T47D (cell line): ENCODE results near the gene DISC1.

ENCODE experiments used
- DNase-seq, 2 experiments: peaks; one replicate each; pipeline versions ENCODE4 v3.0.0 to v3.0.0-alpha.2; 2011 to 2012; ENCODE audit warnings: low read depth in 1 of 2, low spot score in 1 of 2
- JUND ChIP-seq: IDR thresholded peaks from 2 replicates; pipeline ENCODE4 v1.6.1; 2012; ENCODE audit warnings: low read depth
- in situ Hi-C: cut with HindIII; loops from 2 replicates; pipeline ENCODE4 v1.10.0; 2016; ENCODE audit warnings: low sequenced_read_pairs, low pct_unique_long_range_greater_than_20kb

DISC1 gene

DNA sequence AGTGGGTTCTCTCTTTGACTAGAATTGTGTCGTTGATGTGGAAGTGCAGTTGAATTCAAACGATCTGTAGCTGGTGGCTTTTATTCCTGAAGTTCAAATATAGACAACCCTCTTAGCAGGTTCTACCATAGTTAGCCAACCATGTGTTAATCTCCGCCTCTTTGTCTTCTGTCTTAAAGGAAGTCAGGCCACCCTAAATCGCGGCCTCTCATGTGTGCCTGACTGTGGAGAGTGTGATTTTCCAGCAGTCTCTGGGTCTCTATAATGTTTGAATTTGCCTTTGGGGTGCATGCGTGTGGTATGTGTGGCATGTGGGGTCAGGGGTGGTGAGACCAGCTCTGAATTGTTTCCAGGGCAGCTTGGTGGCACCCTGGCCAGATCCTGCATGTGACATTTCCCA is 244.9 kb downstream of the DISC1 start:
- TF ChIP-seq JUND: no peak
- in situ Hi-C loops: no loop called here
- no peak for DNase-seq

DNA sequence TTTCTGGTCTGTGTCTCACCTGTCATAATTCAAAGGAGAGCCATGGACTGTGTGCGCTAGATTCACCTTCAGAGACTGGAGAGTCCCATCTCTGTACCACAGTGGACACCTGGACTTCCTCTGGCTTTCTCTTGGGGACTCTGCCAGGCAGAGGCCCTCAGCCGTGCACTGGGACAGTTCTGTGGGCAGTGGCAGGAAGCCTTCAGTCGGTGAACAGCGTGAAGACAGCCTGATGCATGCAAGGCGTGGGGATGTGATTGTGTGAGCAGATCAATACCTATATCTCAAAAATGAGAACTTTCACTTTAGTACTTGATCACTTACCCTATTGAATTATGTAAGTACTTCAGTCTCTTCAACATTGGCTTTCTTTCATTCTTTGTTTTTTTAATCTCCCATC is 245.3 kb downstream of the DISC1 start:
- no peak for TF ChIP-seq JUND
- no peak for DNase-seq
- in situ Hi-C loops: no loop called here

DNA sequence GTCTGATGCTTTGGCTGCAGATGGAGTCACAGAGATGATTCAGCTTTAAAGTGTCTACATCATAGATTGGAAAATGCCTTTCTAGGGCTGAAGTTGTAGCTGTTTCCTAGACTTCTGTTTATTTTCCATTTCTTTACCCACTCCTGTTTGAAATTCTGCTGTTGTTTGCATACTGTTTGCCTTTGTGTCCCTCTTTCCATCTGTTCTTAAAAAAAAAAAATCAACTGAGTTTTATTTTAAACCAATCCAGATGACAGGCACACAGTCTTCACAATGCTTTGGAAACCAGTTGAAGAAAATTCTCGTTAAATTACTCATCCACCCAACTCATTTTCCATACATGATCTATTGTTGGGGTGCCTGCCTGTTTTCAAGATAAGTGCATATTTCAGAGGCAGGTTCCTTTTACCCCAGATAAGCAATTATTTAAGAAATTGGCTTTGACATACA is 245.9 kb downstream of the DISC1 start:
- no peak for DNase-seq
- no peak for TF ChIP-seq JUND
- in situ Hi-C loops: no loop called here

DNA sequence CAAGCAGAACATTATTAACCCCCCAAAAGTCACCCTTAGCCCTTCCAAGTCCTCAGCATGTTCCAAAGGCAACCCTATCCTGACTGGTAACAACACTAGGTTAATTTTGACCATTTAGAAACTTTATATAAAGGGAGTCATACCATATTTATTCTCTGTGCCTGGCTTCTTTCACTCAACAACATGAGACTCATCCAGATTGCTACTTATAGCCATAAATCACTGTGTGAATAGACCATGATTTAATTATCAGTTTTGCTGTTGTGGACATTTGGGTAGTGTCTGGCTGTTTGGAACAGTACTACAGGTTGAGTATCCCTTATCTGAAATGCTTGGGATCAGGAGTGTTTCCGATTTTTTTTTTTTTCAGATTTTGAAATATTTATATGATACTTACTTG is 252.1 kb downstream of the DISC1 start:
- no peak for TF ChIP-seq JUND
- no peak for DNase-seq
- in situ Hi-C loops: no loop called here

DNA sequence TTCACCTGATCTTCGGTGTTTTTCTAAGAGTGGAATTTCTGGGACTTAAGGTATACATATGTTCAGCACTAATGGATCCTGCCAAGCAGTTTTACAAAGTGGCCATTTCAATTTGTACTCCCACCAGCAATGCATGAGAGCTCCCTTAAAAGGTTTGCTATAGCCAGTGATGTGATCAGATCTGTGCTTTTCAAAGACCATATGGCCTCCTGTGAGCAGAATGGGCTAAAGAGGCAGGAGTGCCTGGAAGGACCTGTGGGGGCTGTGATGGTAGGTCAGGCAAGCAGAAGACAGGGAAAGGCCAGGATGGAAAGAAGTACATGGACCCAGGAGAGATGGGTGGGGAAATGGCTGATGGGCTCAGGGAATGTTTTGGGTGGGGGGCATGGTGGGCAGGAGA is 252.7 kb downstream of the DISC1 start:
- in situ Hi-C loops: no loop called here
- TF ChIP-seq JUND: no peak

DNA sequence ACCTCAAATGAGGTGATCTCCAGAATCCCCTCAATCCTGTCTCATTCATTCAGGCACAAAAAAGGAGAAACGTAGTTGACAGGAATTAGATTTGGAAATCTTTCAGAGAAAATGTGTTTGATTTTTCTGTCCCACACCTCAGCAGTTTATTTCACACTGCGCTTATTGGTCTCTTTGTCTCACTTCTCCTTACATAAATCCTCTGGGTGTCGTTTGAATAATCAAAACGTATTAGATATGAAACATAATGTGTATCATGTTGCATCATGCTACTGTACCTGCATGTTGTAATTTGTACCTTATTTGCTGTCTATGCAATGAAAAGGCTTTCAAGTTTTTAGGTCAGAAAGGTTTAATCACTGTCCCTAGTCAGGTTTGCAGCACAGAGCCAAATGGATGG is 255.7 kb downstream of the DISC1 start:
- in situ Hi-C loops: no loop called here
- TF ChIP-seq JUND: no peak
- DNase-seq: no peak

More for the DNA sequence above, 252.7 kb downstream of the DISC1 start:
- no peak for DNase-seq

DNA sequence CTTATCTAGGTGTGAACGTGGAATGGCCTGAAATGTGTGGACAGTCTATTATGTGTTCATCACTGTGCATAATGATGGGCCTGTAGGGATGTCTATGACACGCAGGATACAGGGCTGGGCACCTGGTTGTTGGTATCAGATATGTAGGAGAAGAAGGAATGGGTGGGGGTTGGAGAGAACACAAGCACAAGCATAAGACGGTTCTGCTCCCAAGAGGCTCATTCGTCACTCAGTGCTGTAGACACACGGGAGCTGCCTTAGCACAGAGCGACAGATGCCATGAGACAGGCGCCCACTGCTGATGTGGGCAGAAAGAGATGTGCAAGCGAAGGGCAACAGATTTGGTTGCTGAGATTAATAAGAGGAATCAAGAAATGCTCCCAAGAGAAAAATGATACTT is 256.2 kb downstream of the DISC1 start:
- no peak for DNase-seq
- TF ChIP-seq JUND: no peak
- in situ Hi-C loops: no loop called here

DNA sequence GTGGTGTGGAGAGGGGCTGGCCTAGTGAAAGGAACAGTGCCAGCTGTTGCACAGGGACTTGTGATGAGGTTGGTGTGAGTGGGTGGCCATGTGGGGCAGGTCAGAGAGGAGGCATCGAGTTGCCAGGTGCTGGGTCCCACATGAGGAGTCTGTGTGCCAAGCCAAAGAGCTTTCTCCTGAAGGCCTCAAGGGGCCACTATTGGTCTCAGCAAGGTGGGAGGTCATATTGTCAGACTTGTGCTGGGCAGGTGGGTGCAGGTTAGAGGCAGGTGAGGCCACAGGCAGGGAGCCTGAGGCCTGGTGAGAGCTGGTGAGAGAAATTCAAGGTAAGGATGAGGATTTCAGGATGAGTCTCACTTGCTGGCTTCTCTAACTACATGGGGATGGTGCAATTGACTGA is 256.8 kb downstream of the DISC1 start:
- no peak for DNase-seq
- no peak for TF ChIP-seq JUND
- in situ Hi-C loops: no loop called here

DNA sequence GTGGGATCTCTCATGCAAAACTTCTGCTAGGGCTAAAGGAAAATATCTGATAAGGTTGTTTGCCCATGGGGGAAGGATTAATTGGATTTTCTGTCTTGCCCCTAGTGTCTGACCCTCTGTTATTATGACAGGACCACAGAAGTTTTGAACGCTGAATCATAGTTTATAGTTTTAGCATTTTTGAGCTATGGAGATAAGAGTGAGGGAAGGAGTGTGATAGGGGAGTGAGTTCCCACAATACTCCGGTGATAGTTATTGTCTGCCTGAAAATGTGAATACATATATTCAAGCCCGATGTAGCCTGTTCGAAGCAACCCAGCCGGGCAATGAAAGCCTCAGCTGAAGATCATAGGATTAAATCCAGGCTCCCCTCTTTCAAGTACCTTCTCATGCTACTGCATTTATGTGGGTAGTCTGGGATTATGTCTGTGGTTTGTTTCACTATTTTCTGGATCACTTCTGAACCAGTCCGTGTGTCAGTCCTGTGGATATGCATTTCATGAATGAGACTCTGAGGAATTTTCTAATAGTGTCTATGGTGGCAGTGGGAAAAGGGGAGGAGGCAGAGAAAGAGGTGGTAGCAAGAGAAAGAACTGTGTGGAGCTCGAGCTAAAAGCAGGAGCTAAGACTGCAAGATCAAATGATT is 258.7 kb downstream of the DISC1 start:
- in situ Hi-C loops: no loop called here
- no peak for DNase-seq
- TF ChIP-seq JUND: no peak

DNA sequence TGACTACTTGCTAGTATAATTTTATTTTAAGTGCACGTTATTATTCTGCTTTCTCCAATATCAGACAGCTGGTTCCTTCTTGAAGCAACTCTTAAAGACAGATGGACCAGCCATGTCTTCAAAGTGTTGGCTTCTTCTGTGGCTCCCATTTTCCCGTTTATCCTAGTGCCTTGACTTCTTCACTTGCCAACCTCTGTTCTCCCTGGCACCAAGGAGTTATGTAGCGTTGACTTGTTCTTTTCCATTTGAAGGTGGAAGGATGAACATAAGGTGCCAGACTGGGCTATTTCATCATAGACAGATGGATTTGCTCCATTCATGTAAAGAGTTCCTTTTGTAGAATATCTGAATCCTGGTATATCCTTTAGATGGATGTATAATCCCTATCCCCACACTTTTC is 260.6 kb downstream of the DISC1 start:
- in situ Hi-C loops: no loop called here
- no peak for DNase-seq
- TF ChIP-seq JUND: no peak

DNA sequence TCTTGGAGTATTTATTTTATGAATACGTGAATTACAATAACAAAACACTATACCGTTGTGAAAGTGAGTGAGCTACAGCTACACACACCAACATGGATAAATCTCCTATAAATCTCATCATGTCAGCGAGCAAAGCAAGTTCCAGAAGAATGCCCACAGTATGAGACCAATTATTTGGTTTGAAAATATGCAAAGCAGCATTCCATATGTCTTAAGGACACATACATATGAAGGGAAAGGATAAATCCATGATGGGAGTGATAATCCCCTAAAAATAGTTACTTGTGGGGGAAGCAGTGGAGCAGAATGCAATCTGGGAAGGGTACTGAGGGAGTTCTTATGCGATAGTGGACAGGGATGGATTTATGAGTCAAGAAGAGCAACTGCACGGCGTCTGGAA is 261.3 kb downstream of the DISC1 start:
- no peak for TF ChIP-seq JUND
- in situ Hi-C loops: no loop called here
- no peak for DNase-seq

DNA sequence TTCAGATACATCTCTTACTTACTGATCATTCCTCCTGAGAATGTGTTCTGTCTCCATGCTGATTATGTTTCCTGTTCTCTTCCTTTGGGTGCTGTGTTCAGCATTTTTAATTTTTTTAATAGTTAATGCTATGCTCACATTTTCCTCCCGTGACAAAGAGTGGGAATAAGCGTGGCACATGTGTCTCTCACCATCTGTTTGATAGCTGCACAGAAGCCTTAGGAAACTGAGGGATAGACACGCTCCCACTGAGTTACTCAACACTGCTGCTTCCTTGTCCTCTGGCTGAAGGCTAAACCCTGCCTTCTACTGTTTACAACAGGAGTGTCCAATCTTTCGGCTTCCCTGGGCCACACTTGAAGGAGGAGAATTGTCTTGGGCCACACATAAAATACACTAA is 264.2 kb downstream of the DISC1 start:
- DNase-seq: no peak
- TF ChIP-seq JUND: no peak
- in situ Hi-C loops: no loop called here

DNA sequence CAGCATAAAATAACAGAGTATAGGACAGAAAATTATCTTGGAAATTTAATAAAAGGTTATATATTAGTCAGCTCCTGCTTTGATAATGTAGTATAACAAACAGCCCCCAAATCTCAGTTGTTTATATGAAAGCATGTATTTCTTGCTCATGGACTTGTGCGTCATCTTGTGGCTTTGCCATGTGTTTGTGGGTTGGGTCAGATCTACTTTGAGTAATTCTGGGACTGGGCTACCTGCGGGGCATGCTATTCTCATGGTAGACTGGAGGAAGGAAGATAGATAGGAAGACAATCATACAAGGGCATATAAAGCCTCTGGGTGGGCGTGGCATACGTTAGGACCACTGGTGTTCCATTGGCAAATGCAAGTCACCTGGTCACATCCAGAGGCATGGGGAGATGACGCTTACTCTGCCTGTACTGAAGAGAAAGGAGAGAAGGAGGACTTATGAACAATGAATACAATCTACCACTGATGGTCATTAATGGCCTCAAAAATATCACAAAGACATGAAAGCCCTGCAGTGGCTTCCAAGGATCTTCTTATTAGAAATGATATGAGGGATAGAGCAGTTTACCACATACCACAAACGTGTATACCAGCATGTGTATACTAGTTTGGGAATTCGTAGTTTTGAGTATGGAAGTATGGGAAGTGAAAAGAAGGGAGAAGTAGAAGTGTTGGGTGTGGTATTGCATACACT is 267.0 kb downstream of the DISC1 start:
- no peak for TF ChIP-seq JUND
- in situ Hi-C loops: no loop called here
- DNase-seq: no peak

DNA sequence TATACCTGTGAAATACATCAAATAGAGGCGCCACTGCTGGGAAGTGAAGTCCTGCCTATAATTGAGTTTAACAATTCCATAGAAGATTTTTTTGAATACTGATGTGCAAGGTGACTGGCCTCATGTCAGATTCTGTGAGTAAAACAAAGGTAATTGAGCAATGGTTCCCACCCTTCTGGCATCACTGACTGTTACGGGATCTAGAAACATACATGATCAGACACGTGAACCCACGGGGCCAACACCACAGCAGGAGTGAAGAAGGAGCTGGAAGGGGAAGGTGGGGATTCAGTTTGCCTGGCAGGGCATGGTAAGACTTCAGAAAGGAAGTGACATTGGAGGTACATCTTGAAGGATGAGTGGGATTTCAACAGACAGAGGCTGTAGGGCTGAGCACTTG is 270.2 kb downstream of the DISC1 start:
- no peak for TF ChIP-seq JUND
- in situ Hi-C loops: no loop called here
- no peak for DNase-seq
